Gastrocnemius medialis (tissue), 4 donors: ENCODE results near the gene SYMPK. TPM values are rescaled to one million over a fixed set of nuclear protein-coding genes. Genes with fewer than 3 reads are reported as not detected.
"Not testable (repeated sequence)": the region's sequence is repeated elsewhere in the genome, so short reads cannot be mapped to it uniquely, and the experiment has no call there.

Experiments
- ATAC-seq, 2 donors: fragments of 150-250 bp; one replicate each; pipeline ENCODE4 v1.9.1; 2016
- DNase-seq, 2 donors: peaks; one replicate each; pipeline ENCODE4 v3.0.0-alpha.2; 2019
- H3K27ac ChIP-seq, 4 donors: fragments of 200-600 bp; sonication (generic); 1 replicate in 1 of 4; 2 replicates in 3 of 4; pipeline ENCODE4 v1.5.1; 2016 to 2018; ENCODE audit warnings: mild to moderate bottlenecking in 2 of 4, moderate library complexity in 1 of 4
- H3K27me3 ChIP-seq, 3 donors: fragments of 200-600 bp; sonication (generic) in 2 of 3; 1 replicate in 1 of 3; 2 replicates in 2 of 3; pipeline versions ENCODE4 v1.5.1 to v1.6.0; 2016 to 2019; ENCODE audit warnings: mild to moderate bottlenecking in 1 of 3, moderate library complexity in 1 of 3
- H3K36me3 ChIP-seq, 2 donors: fragments of 200-600 bp; sonication (generic) in 1 of 2; one replicate each; pipeline ENCODE4 v1.5.1; 2017 to 2018
- H3K4me1 ChIP-seq, 2 donors: fragments of 200-600 bp; sonication (generic) in 1 of 2; one replicate each; pipeline ENCODE4 v1.5.1; 2016 to 2017; ENCODE audit warnings: mild to moderate bottlenecking in 2 of 2
- H3K4me3 ChIP-seq, 4 donors: fragments of 200-600 bp; sonication (generic) in 3 of 4; 1 replicate in 1 of 4; 2 replicates in 3 of 4; pipeline ENCODE4 v1.5.1; 2016 to 2019; ENCODE audit warnings: mild to moderate bottlenecking in 2 of 4
- H3K9me3 ChIP-seq, 3 donors: fragments of 200-600 bp; sonication (generic) in 2 of 3; 1 replicate in 1 of 3; 2 replicates in 2 of 3; pipeline ENCODE4 v1.5.1; 2016 to 2019
- CTCF ChIP-seq, 5 experiments: fragments of 450-650 bp in 3 of 5; fragments of 200-600 bp in 2 of 5; sonication (generic) in 2 of 5; IDR thresholded peaks in 4 of 5; conservative IDR thresholded peaks in 1 of 5; 1 replicate in 4 of 5; 2 replicates in 1 of 5; pipeline ENCODE4 v1.5.1; 2016 to 2019; ENCODE audit warnings: antibody characterized with exemption in 5 of 5, mild to moderate bottlenecking in 3 of 5, moderate library complexity in 3 of 5
- POLR2A ChIP-seq, 2 donors: fragments of 450-650 bp; IDR thresholded peaks; one replicate each; pipeline ENCODE4 v1.6.1; 2017; ENCODE audit warnings: antibody characterized with exemption in 2 of 2, mild to moderate bottlenecking in 2 of 2, moderate library complexity in 2 of 2
- in situ Hi-C, 4 donors: fragments of 200-750 bp; cut with MboI; loops; one replicate each; pipeline versions ENCODE4 v1.15.0 to v1.8.0; 2017; ENCODE audit warnings: low sequenced_read_pairs in 4 of 4
- intact Hi-C: fragments of 100-400 bp; cut with DNase I; formaldehyde crosslinking; loops from one replicate; pipeline ENCODE4 v1.15.1; 2023; ENCODE audit warnings: low total_unique reads
- total RNA-seq, 4 donors: library from RNA; depleted of rRNA; stranded (reverse); fragments of >200 nt; gene quantifications; one replicate each; pipeline versions ENCODE4 v1.1.0 to v1.2.3, GENCODE V29; 2016

The SYMPK gene
- total RNA-seq, 4 donors from 2014 or later: 14.1 to 64.6 (median 34.9) TPM

DNA sequence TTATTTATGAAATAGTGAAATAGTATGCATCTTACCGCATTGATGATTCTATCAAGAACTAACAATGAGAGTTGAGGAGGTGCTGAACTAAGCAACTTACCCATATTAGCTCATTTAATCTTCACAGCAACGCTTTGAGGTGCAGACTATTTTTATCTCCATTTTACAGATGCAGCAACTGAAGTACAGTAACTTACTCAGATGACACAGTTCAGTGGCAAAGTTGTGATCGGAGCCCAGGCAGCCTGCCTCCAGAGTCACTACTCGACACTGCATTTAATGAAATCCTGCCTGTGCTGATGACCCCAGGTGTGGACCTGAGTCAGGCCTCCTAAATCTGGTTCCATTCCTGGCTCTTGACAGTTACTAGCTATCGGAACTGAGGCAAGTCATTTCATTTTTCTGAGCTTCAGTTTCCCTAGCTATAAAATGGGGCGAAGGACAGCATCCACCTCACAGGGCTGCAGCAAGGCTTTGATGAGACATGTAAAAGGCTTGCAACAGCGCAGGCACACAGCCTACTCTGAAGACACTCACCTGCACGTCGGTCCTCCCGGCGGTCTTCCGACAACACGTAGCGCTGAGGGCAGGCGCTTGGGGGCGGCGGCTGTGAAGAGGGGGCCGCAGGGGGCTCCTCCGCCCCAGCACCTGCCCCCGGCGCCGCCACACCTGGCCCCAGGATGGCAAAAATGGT is 37.9 kb upstream of the SYMPK start:
- no peak for DNase-seq
- H3K27ac ChIP-seq: peak overlapping the region in 1 of 4 donors; percentile 85
- H3K36me3 ChIP-seq: peaks cover 0 to 30% of the 10 kb centered on the region in 2 donors
- intact Hi-C loops: loop anchor here (10.0 kb wide), 1 partner anchor 1584 kb away; the partner anchor contains the start of gene KPTN
- TF ChIP-seq CTCF (IDR thresholded peaks at IDR 0.05 in 4 of 5, conservative IDR thresholded peaks at IDR 0.05 in 1 of 5) (no peak), POLR2A (IDR thresholded peaks at IDR 0.05) (no peak)
- H3K9me3 ChIP-seq: no peaks in the 10 kb centered on the region
- no peak for ATAC-seq
- in situ Hi-C loops: no loop called here
- H3K27me3 ChIP-seq: no peaks in the 10 kb centered on the region
- peaks cover 7 to 16% of the 10 kb centered on the region in 2 donors for H3K4me1 ChIP-seq
- peak overlapping the region; percentile 73 to 87 (median 79) for H3K4me3 ChIP-seq

- H3K9me3 ChIP-seq: no peaks in the 10 kb centered on the region
- no peak overlapping the region for H3K4me3 ChIP-seq
- no peak overlapping the region for H3K27ac ChIP-seq
- peaks cover 7 to 16% of the 10 kb centered on the region in 2 donors for H3K4me1 ChIP-seq
- H3K36me3 ChIP-seq: peaks cover 0 to 33% of the 10 kb centered on the region in 2 donors
- DNase-seq: no peak
- no peaks in the 10 kb centered on the region for H3K27me3 ChIP-seq
- in situ Hi-C loops (no loop called here), intact Hi-C loops (loop anchor here (10.0 kb wide), 1 partner anchor 1585 kb away; the partner anchor contains the start of gene KPTN)
- no peak for ATAC-seq
- no peak for TF ChIP-seq CTCF (IDR thresholded peaks at IDR 0.05 in 4 of 5, conservative IDR thresholded peaks at IDR 0.05 in 1 of 5)
- TF ChIP-seq POLR2A (IDR thresholded peaks at IDR 0.05): no peak
Measured at GRCh38 chr19:45899919-45900589, 37.1 kb upstream of the SYMPK start.

- TF ChIP-seq POLR2A (IDR thresholded peaks at IDR 0.05): no peak
- no peak for TF ChIP-seq CTCF (IDR thresholded peaks at IDR 0.05 in 4 of 5, conservative IDR thresholded peaks at IDR 0.05 in 1 of 5)
- Histone ChIP-seq H3K27ac (no peak overlapping the region), H3K4me1 (peaks cover 7 to 16% of the 10 kb centered on the region in 2 donors), H3K27me3 (no peaks in the 10 kb centered on the region), H3K9me3 (no peaks in the 10 kb centered on the region), H3K4me3 (no peak overlapping the region), H3K36me3 (peaks cover 0 to 33% of the 10 kb centered on the region in 2 donors)
- DNase-seq (no peak), ATAC-seq (no peak)
- in situ Hi-C loops: no loop called here
- intact Hi-C loops: no loop called here
Measured at GRCh38 chr19:45899253-45899652, 36.3 kb upstream of the SYMPK start.

DNA sequence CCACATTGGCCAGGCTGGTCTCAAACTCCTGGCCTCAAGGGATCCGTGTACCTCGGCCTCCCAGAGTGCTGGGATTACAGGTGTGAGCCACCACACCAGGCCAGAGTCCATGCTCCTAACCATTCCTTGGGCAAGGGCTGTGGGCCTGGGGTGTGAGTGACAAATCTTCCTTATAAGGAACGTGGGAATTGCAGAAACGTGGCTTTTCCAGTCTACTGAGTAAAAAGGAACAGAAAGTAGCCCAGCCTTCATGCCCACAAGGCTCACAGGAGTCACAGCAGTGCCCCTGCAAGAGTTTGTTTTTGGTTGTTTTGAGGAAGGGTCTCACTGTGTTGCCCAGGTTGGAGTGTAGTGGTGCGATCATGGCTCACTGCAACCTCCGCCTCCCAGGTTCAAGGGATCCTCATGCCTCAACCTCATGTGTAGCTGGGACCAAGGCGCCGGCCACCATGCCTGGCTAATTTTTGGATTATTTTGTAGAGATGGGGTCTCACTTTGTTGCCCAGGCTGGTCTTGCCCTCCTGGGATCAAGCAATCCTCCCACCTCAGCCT is 34.4 kb upstream of the SYMPK start:
- DNase-seq (no peak), ATAC-seq (no peak)
- intact Hi-C loops: no loop called here
- H3K27ac ChIP-seq: no peak overlapping the region
- H3K9me3 ChIP-seq: no peaks in the 10 kb centered on the region
- in situ Hi-C loops: no loop called here
- H3K4me3 ChIP-seq: no peak overlapping the region
- H3K36me3 ChIP-seq: peaks cover 0 to 33% of the 10 kb centered on the region in 2 donors
- TF ChIP-seq POLR2A (IDR thresholded peaks at IDR 0.05): no peak
- TF ChIP-seq CTCF (IDR thresholded peaks at IDR 0.05 in 4 of 5, conservative IDR thresholded peaks at IDR 0.05 in 1 of 5): no peak
- peaks cover 7 to 11% of the 10 kb centered on the region in 2 donors for H3K4me1 ChIP-seq
- H3K27me3 ChIP-seq: no peaks in the 10 kb centered on the region

GRCh38 chr19:45895983-45896599 is 33.1 kb upstream of the SYMPK start:
- intact Hi-C loops, H3K4me3 ChIP-seq, H3K27me3 ChIP-seq, H3K9me3 ChIP-seq, ATAC-seq, in situ Hi-C loops, H3K27ac ChIP-seq, H3K4me1 ChIP-seq, DNase-seq: not testable (repeated sequence)
- H3K36me3 ChIP-seq: peaks cover 0 to 33% of the 10 kb centered on the region in 2 donors
